H1 (cell line): ENCODE data around the gene LTC4S. TPM values are rescaled to one million over a fixed set of nuclear protein-coding genes. Genes with fewer than 3 reads are reported as not detected.

Source experiments
- CTCF ChIA-PET: fragments of 300-600 bp; sonication (Branson Sonifier 250); formaldehyde crosslinking; loops from one replicate; lab custom pipeline; 2021; ENCODE audit not compliant: partially characterized antibody; lab: Charles Lee
- POLR2A ChIA-PET: fragments of 300-600 bp; sonication (Branson Sonifier 250); formaldehyde crosslinking; loops from one replicate; lab custom pipeline; 2021; ENCODE audit warnings: inconsistent platforms; ENCODE audit not compliant: partially characterized antibody; lab: Charles Lee
- DNase-seq, 2 experiments: peaks; one replicate each; pipeline versions ENCODE4 v3.0.0 to v3.0.0-alpha.2; 2010 to 2022; ENCODE audit warnings: low spot score in 2 of 2, low read depth in 1 of 2, mixed read lengths in 1 of 2
- FAIRE-seq: peaks from 2 replicates; lab custom pipeline; 2011; peaks lifted over from hg19 to GRCh38; lab: Jason Lieb, UNC
- H2AFZ ChIP-seq: 2 replicates; pipeline ENCODE4 v1.8.1; 2012; ENCODE audit warnings: low read length, inconsistent platforms
- H2AK5ac ChIP-seq: 2 replicates; pipeline ENCODE4 v1.6.1; 2013; ENCODE audit warnings: low read depth, low read length
- H2BK120ac ChIP-seq: replicated peaks from 2 replicates; pipeline ENCODE3; 2013; ENCODE audit warnings: low read depth, low read length, inconsistent platforms
- H2BK12ac ChIP-seq: 2 replicates; pipeline ENCODE4 v1.6.1; 2013; ENCODE audit warnings: low read depth, low read length
- H2BK15ac ChIP-seq: 2 replicates; pipeline ENCODE4 v1.6.1; 2013; ENCODE audit warnings: low read length
- H2BK20ac ChIP-seq: 2 replicates; pipeline ENCODE4 v1.6.1; 2013; ENCODE audit warnings: low read length
- H2BK5ac ChIP-seq: 2 replicates; pipeline ENCODE4 v1.6.1; 2013; ENCODE audit warnings: low read depth, low read length
- H3K14ac ChIP-seq: 2 replicates; pipeline ENCODE4 v1.6.1; 2013; ENCODE audit warnings: inconsistent platforms; ENCODE audit not compliant: insufficient read length
- H3K18ac ChIP-seq: 2 replicates; pipeline ENCODE4 v1.6.1; 2013; ENCODE audit warnings: low read length; ENCODE audit errors: extremely low read depth
- H3K23ac ChIP-seq: 2 replicates; pipeline ENCODE4 v1.6.1; 2013; ENCODE audit warnings: inconsistent platforms; ENCODE audit not compliant: insufficient read length
- H3K23me2 ChIP-seq: 2 replicates; pipeline ENCODE4 v1.6.1; 2013; ENCODE audit warnings: low read depth, low read length
- H3K27ac ChIP-seq: 2 replicates; pipeline ENCODE4 v1.6.1; 2011; ENCODE audit warnings: low read depth, low read length, inconsistent platforms
- H3K27me3 ChIP-seq, 4 experiments: replicated peaks in 1 of 4; 1 replicate in 1 of 4; 2 replicates in 3 of 4; pipeline versions ENCODE4 v1.6.1 to v1.8.1; 2011 to 2013; ENCODE audit warnings: low read length in 3 of 4, mild to moderate bottlenecking in 3 of 4, inconsistent platforms in 2 of 4, mixed read lengths in 2 of 4, moderate library complexity in 1 of 4; ENCODE audit not compliant: control insufficient read depth in 3 of 4, insufficient read depth in 3 of 4; ENCODE audit errors: extremely low read depth in 1 of 4
- H3K36me3 ChIP-seq, 4 experiments: 2 replicates each; pipeline versions ENCODE4 v1.6.1 to v1.8.1; 2011 to 2013; ENCODE audit warnings: mild to moderate bottlenecking in 4 of 4, low read length in 3 of 4, moderate library complexity in 2 of 4, control low read depth in 1 of 4, inconsistent platforms in 1 of 4; ENCODE audit not compliant: insufficient read depth in 4 of 4, control insufficient read depth in 2 of 4
- H3K4ac ChIP-seq: replicated peaks from 2 replicates; pipeline ENCODE3; 2013; ENCODE audit warnings: low read length, low read depth, mixed read lengths, inconsistent platforms; ENCODE audit not compliant: insufficient read length
- H3K4me1 ChIP-seq, 4 experiments: replicated peaks in 1 of 4; 1 replicate in 1 of 4; 2 replicates in 3 of 4; pipeline versions ENCODE4 v1.6.1 to v1.8.1; 2011 to 2013; ENCODE audit warnings: low read length in 3 of 4, inconsistent platforms in 2 of 4, mixed read lengths in 1 of 4; ENCODE audit not compliant: insufficient read depth in 4 of 4, control insufficient read depth in 3 of 4
- H3K4me2 ChIP-seq, 2 experiments: 2 replicates each; pipeline versions ENCODE4 v1.6.1 to v1.8.1; 2011 to 2013; ENCODE audit warnings: low read depth in 2 of 2, low read length in 2 of 2, control low read depth in 1 of 2, inconsistent platforms in 1 of 2, mild to moderate bottlenecking in 1 of 2; ENCODE audit not compliant: insufficient read depth in 1 of 2
- H3K4me3 ChIP-seq, 4 experiments: fragments of 200-600, 300-600 bp in 1 of 4; sonication (generic), shearing (Covaris generic), sonication (Bioruptor Twin) in 1 of 4; 2 replicates each; pipeline versions ENCODE4 v1.5.1 to v1.8.1; 2011 to 2016; ENCODE audit warnings: low read length in 4 of 4, low read depth in 3 of 4, control low read depth in 2 of 4, inconsistent platforms in 2 of 4, mild to moderate bottlenecking in 2 of 4, mixed read lengths in 1 of 4, moderate library complexity in 1 of 4; ENCODE audit not compliant: insufficient read depth in 2 of 4; ENCODE audit errors: extremely low read depth in 1 of 4
- H3K56ac ChIP-seq: replicated peaks from 2 replicates; pipeline ENCODE3; 2013; ENCODE audit warnings: low read depth, mild to moderate bottlenecking, mixed read lengths, low read length, inconsistent platforms; ENCODE audit not compliant: insufficient read length
- H3K79me1 ChIP-seq: 2 replicates; pipeline ENCODE4 v1.6.1; 2013; ENCODE audit warnings: low read depth, low read length, control low read depth
- H3K79me2 ChIP-seq, 2 experiments: 2 replicates each; pipeline versions ENCODE4 v1.6.1 to v1.8.1; 2012 to 2013; ENCODE audit warnings: low read length in 2 of 2, mild to moderate bottlenecking in 2 of 2, inconsistent platforms in 1 of 2; ENCODE audit not compliant: insufficient read depth in 2 of 2, control insufficient read depth in 1 of 2
- H3K9ac ChIP-seq, 4 experiments: replicated peaks in 1 of 4; 1 replicate in 1 of 4; 2 replicates in 3 of 4; pipeline versions ENCODE4 v1.6.1 to v1.8.1; 2011 to 2013; ENCODE audit warnings: low read depth in 3 of 4, low read length in 3 of 4, control low read depth in 2 of 4, mild to moderate bottlenecking in 2 of 4, moderate library complexity in 2 of 4, inconsistent platforms in 1 of 4; ENCODE audit errors: extremely low read depth in 1 of 4
- H3K9me3 ChIP-seq, 2 experiments: 2 replicates each; pipeline versions ENCODE4 v1.6.1 to v1.8.1; 2012 to 2013; ENCODE audit warnings: mild to moderate bottlenecking in 2 of 2, moderate library complexity in 2 of 2, control low read depth in 1 of 2, inconsistent platforms in 1 of 2, low read depth in 1 of 2, low read length in 1 of 2, mixed read lengths in 1 of 2; ENCODE audit not compliant: insufficient read depth in 2 of 2
- H4K20me1 ChIP-seq, 2 experiments: replicated peaks in 1 of 2; 2 replicates each; pipeline versions ENCODE3 to v1.8.1; 2011 to 2013; ENCODE audit warnings: inconsistent platforms in 2 of 2, low read length in 2 of 2, mild to moderate bottlenecking in 1 of 2; ENCODE audit not compliant: insufficient read depth in 2 of 2, control insufficient read depth in 1 of 2
- H4K5ac ChIP-seq: 2 replicates; pipeline ENCODE4 v1.6.1; 2013; ENCODE audit warnings: low read length, low read depth, mixed read lengths, inconsistent platforms; ENCODE audit not compliant: insufficient read length
- H4K8ac ChIP-seq: 2 replicates; pipeline ENCODE4 v1.8.0; 2013; ENCODE audit warnings: mild to moderate bottlenecking, moderate library complexity, low read length, inconsistent platforms; ENCODE audit not compliant: insufficient read depth; ENCODE audit errors: extremely low read depth
- H4K91ac ChIP-seq: replicated peaks from 2 replicates; pipeline ENCODE3; 2013; ENCODE audit warnings: low read length, mixed read lengths, inconsistent platforms; ENCODE audit not compliant: insufficient read length
- ATF3 ChIP-seq: IDR thresholded peaks from 2 replicates; pipeline ENCODE4 v1.6.1; 2011; ENCODE audit warnings: low read depth, mild to moderate bottlenecking, low read length; ENCODE audit not compliant: insufficient read depth
- NANOG ChIP-seq: IDR thresholded peaks from 2 replicates; pipeline ENCODE4 v1.6.1; 2011; ENCODE audit warnings: low read length, low read depth, mild to moderate bottlenecking, inconsistent platforms; ENCODE audit not compliant: insufficient read depth, poor library complexity, severe bottlenecking
- POLR2AphosphoS5 ChIP-seq: IDR thresholded peaks from 2 replicates; pipeline ENCODE4 v1.6.1; 2011; ENCODE audit warnings: low read depth, low read length
- RXRA ChIP-seq: IDR thresholded peaks from 2 replicates; pipeline ENCODE4 v1.6.1; 2011; ENCODE audit warnings: low read depth, mild to moderate bottlenecking, low read length, moderate library complexity; ENCODE audit not compliant: insufficient read depth
- WGBS, 2 experiments: shearing (Covaris generic) in 1 of 2; methylation state at CpG; one replicate each; pipeline versions ENCODE4 v1.1.6 to v1.1.7; 2013 to 2015; ENCODE audit warnings: low lambda C conversion rate in 2 of 2, mixed read lengths in 2 of 2, inconsistent platforms in 1 of 2, low coverage in 1 of 2, missing lambda C conversion rate in 1 of 2; ENCODE audit not compliant: insufficient replicate concordance in 2 of 2, insufficient coverage in 1 of 2, insufficient read length in 1 of 2; ENCODE audit errors: extremely low coverage in 1 of 2, missing lambda C conversion rate in 1 of 2; 5-methylcytosine and 5-hydroxymethylcytosine counted together
- polyA plus RNA-seq, 7 experiments: library from polyadenylated mRNA; depleted of rRNA in 3 of 7; stranded (reverse) in 5 of 7; unstranded in 2 of 7; fragments of >200 nt in 5 of 7; fragments of 200-250 nt in 2 of 7; gene quantifications; 1 replicate in 5 of 7; 2 replicates in 1 of 7; 4 replicates in 1 of 7; pipeline versions ENCODE4 v1.2.1 to v1.2.3, GENCODE V29; 2011 to 2013; ENCODE audit warnings: missing spikeins in 2 of 7, mixed read lengths in 2 of 7
- total RNA-seq: library from RNA; stranded (reverse); fragmentation: NEBNext Ultra II Directional; extraction: Animal tissue kit (Norgen Biotek cat#: 25700); gene quantifications from 2 replicates; pipeline ENCODE4 v1.2.1, GENCODE V29; 2021

LTC4S gene
- total and polyA plus RNA-seq, 2 of the 8 experiments (the other 6 are each of a cell fraction or from before 2014, with no cell fraction given) = 2.2 to 3.7 TPM

GRCh38 chr5:179812135-179812825 lies 18.5 kb downstream of the LTC4S start:
- Histone ChIP-seq H4K8ac (no peak overlapping the region), H3K36me3 (peaks cover 0 to 5% (median 0%) of the 10 kb centered on the region in 4 experiments; a peak in 1 of 8 replicates), H3K4ac (no peak overlapping the region), H4K91ac (no peak overlapping the region), H3K23me2 (peaks cover 9% of the 10 kb centered on the region; the same call in 1 of the 2 replicates), H3K56ac (no peak overlapping the region), H3K79me2 (no peaks in the 10 kb centered on the region; a peak in 1 of 4 replicates), H3K27ac (no peak overlapping the region), H4K20me1 (no peaks in the 10 kb centered on the region), H3K9me3 (no peaks in the 10 kb centered on the region), H3K9ac (no peak overlapping the region), H4K5ac (no peak overlapping the region), H2AK5ac (no peak overlapping the region; the same call in 1 of the 2 replicates), H3K23ac (no peak overlapping the region), H2BK12ac (no peak overlapping the region; the same call in 1 of the 2 replicates), H3K14ac (no peak overlapping the region), H3K27me3 (peaks cover 0 to 5% (median 2%) of the 10 kb centered on the region in 4 experiments; a peak in 2 of 7 replicates), H3K4me2 (no peak overlapping the region), H2BK5ac (no peak overlapping the region), H3K79me1 (no peaks in the 10 kb centered on the region), H2BK120ac (no peak overlapping the region), H2BK15ac (no peak overlapping the region), H2BK20ac (no peak overlapping the region), H3K4me1 (peaks cover 0 to 7% (median 4%) of the 10 kb centered on the region in 4 experiments; a peak in 5 of 7 replicates), H3K4me3 (no peak overlapping the region), H2AFZ (no peak overlapping the region), H3K18ac (no peak overlapping the region; the same call in 1 of the 2 replicates)
- 88% methylated on average over 23 of the region's 27 CpGs; no CpG with 5 or more reads in 1 of the 2 experiments for WGBS, 2 experiments
- ChIA-PET POLR2A (interaction anchor here (0.7 to 12.6 kb wide), 2 partner anchors 8 to 11 kb away, joined by 3 to 207 read pairs; partner anchors contain the start of genes LTC4S, MGAT4B and SQSTM1), CTCF (interaction anchor here (1.2 to 2.8 kb wide), 4 partner anchors 10 to 51 kb away, joined by 3 to 23 read pairs (median 6); no protein-coding TSS in a partner anchor)
- no peak for FAIRE-seq
- no peak for DNase-seq
- no peak for TF ChIP-seq RXRA
- no peak for TF ChIP-seq POLR2AphosphoS5
- TF ChIP-seq ATF3 = no peak
- no peak for TF ChIP-seq NANOG
